Skeletal muscle cell (primary cell): ENCODE results near the gene GNRHR.
"Not testable (repeated sequence)": the region's sequence is repeated elsewhere in the genome, so short reads cannot be mapped to it uniquely, and the experiment has no call there.

Experiments
- DNase-seq: peaks from one replicate; pipeline ENCODE4 v3.0.0-alpha.2; 2010; ENCODE audit warnings: low read depth
- H3K4me3 ChIP-seq: 2 replicates; pipeline ENCODE4 v1.5.1; 2011; ENCODE audit warnings: low read depth, mild to moderate bottlenecking, control low read depth, low read length, moderate library complexity

The GNRHR gene

DNA sequence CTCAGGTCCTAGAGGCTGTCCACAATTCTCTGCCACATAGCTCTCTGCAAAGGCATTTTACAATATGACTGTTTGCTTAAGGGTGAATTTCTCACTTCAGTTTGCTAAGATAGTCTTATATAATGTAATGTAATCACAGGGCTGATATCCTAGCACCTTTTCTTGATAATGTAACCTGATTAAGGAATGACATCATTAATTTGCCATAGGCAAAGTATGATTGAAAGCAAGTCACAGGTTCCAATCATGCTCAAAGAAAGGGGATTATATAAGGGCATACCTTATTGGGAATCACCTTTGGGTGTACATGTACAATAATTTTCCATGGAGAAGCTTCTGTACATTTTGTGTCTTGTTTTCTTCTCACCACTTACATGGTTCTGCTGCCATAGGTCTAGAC lies 18.9 kb downstream of the GNRHR start:
- H3K4me3 ChIP-seq, result no peak overlapping the region
- no peak for DNase-seq

DNA sequence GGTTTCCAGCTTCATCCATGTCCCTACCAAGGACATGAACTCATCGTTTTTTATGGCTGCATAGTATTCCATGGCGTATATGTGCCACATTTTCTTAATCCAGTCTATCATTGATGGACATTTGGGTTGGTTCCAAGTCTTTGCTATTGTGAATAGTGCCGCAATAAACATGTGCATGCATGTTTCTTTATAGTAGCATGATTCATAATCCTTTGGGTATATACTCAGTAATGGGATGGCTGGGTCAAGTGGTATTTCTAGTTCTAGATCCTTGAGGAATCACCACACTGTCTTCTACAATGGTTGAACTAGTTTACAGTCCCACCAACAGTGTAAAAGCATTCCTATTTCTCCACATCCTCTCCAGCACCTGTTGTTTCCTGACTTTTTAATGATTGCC lies 23.7 kb downstream of the GNRHR start:
- not testable (repeated sequence) for DNase-seq, H3K4me3 ChIP-seq

DNA sequence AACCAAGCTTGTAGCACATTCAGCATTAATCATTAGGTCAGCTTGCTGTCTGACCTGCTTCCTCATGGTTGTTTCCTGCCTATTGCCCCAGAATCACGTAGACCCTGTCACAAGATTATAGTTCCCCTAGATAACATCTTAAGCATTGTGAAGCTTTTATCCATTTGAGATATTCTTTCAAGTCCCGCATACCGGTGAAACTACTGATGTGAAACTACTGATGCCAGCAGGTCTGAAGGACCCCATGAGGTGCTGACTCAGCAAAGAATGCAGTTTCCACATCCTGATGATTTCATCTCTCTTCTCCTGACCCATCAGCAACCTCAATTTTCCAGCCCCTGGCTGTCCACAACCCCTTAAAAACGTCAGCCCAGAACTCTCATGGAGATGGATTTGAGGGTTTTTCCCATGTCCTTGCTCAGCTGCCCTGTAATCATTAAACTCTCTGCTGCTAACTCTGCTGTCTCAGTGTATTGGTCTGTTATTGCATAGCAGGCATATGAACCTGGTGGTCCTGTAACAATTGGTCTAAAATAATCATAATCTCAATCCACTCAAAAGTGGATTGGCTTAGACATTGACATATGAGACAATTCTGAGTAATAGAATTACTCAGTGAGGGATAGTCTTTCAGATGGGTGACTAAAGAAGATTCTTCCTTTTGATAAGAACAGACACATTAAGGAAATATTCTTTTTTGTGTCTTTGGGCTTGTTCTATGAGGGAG lies 26.9 kb downstream of the GNRHR start:
- H3K4me3 ChIP-seq, result no peak overlapping the region
- peak; percentile 79 for DNase-seq

DNA sequence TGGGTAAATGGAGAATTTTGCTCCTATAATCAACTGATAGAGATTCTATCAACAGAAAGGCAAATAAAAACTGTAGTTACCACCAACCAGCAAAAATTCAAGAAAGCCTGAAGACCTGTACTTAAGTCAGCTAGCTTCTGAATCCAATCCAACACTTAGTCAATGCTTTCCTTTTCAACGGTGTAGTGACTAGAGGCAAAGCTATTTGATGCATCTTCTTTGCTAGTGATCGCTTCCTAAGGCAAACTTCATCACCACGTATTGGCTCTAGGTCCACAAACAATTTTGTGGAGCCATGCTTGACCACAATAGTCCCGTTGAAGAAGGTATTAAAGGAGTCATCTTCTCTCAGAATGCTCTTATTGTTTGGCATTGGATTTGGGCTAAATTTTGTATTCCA lies 28.2 kb downstream of the GNRHR start:
- DNase-seq, result peak; percentile 61
- H3K4me3 ChIP-seq, result no peak overlapping the region

DNA sequence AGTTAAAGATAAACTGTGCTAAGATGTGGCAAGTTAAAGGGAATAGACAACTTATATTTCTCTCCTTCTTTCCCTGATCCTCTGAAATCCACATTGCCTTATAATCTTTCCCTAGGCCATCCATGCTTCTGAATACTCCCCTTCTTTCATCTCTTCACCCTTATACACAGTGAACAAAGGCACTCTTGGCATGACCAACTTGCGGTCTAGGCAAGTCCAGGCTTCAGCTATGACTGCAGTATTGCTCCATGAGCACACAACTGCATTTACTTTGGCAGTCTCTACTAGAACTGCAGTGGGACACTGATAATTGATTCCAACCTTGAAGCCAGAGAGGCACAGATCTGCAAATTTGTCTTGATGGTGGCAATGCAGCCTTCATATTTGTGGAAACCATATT lies 29.1 kb downstream of the GNRHR start:
- H3K4me3 ChIP-seq, result no peak overlapping the region
- peak; percentile 21 for DNase-seq

DNA sequence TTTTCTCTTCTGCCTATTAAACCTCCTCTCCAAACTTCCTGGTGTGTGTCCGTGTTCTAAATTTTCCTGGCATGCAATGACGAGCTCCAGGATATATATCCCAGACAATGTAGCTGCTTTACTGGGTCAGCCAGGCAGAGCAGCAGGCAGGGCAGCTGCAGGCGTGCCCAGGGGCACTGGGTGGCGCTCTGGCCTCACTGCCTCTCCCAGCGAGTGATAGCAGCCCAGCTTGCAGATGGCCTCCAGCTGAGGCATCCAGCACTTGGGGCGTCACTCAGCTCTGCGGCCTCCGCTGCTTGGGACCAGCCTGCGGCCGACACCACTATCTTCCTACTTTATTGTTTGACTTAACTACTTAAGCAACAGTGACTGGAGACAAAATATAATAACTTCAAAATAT lies 30.2 kb downstream of the GNRHR start:
- DNase-seq, result no peak
- no peak overlapping the region for H3K4me3 ChIP-seq

DNA sequence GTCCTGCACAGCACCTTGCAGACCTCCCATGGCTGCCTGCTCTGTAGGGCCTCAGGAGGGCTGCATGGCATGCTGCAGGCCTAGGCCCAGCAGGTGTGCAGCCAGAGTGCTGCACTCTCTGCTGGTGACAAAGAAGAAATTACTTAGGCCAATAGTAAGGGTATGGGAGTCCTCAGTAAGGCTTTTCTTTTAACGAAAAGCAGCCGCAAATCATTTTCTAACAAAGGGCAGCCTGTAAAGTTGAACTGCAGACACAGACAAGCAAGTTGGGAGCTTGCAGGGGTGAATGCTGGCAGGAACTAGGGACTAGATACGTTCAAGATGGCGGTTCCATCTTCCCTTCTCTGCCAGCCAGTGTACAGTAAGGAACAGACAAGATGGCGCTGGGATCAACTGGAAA lies 30.8 kb downstream of the GNRHR start:
- no peak for DNase-seq
- H3K4me3 ChIP-seq, result no peak overlapping the region

DNA sequence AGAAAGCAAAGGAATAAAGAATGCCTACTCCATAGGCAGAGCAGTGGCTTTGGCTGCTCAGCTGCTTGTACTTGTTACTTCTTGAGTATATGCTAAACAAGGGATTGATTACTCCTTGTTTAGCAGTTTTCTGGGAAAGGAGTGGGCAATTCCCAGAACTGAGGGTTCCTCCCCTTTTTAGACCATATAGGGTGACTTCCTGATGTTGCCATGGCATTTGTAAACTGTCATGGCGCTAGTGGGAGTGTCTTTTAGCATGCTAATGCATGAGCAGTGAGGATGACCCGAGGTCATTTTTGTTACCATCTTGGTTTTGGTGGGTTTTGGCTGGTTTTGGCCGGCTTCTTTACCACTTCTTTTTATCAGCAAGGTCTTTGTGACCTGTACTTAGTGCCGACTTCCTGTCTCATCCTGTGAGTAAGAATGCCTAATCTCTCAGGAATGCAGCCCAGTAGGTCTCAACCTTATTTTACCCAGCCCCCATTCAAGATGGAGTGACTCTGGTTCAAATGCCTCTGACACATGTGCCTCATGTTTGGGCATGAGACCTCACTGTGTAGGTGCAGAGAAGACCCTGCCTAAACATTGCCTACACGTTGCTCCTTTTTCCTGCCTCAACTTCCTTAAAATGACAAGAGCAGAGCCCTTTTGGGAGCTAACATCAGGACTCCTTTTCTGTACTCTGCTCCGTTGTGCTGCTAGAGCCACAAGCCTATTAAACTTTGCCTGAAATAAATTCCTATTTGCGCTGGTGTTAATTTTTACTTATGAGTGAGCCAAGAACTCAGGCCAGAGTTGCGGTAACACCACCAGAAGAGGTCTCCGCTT lies 32.2 kb downstream of the GNRHR start:
- H3K4me3 ChIP-seq, result no peak overlapping the region
- no peak for DNase-seq

DNA sequence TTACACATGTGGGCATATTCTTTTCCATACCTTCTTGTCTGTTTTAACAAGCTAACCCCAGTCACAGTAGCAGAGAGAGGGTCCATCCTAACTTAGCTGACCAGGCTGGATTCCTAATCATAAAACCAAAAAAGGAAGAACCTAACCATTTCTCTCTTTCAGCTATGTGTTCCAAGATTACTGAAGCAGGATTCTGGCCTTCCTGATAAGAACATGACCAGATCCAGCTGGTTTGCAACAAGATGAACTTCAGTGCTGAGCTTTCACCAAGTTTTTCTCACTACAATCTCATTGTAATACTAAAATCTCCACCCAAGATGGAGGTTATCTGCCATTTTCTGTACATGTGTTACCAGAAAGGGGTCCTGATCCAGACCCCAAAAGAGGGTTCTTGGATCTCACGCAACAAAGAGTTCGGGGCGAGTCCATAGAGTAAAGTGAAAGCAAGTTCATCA lies 32.8 kb downstream of the GNRHR start:
- no peak overlapping the region for H3K4me3 ChIP-seq
- DNase-seq, result no peak

DNA sequence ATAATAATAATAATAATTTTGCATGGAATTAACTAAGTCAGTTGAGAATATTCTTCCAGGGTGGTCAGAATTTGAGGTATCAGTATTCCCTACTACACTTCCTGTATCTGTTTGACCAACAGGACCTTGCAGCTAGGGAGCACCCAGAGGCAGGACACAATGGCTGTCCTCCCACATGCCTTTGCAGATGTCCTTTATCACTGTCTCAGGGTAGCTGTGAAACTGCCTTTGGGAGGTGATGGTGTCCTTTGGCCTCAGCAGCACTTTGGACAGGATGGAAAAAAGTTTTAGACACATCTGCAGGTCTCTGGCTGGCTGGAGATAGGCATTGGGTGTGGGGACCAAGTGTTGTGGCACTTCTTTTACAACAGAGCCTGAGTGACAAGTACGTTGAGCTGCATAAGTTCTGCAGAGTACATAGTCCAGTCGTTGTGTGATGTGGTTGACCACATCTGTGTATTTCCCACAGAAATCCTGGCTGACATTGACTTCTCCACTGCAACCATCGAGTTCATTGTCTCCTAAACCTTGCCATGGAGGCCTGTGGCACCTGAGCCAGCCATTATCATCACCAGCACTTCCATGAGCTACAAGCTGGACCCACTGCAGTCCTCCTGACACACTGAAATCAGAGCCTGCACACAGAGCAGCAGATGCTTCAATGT lies 34.1 kb downstream of the GNRHR start:
- DNase-seq, result no peak
- H3K4me3 ChIP-seq, result no peak overlapping the region

DNA sequence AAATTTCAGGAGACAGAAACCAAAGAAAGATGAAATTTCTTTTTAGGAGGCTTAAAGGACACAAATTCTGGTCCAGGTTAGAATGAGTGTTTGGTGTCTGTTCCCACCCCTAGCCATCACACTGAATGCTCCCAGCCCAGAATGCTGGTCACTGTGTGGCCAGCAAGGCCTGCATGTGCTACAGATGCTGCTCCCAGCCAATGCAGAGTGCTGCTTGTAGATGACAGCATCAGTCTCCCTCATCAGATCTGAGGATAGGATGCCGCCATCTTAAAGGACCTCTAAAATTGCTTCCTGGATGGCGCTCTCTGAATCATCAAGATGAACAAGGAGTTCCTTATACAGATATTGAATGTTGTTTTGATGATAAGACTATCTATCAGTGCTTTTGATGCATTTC lies 35.3 kb downstream of the GNRHR start:
- DNase-seq, result no peak
- no peak overlapping the region for H3K4me3 ChIP-seq

DNA sequence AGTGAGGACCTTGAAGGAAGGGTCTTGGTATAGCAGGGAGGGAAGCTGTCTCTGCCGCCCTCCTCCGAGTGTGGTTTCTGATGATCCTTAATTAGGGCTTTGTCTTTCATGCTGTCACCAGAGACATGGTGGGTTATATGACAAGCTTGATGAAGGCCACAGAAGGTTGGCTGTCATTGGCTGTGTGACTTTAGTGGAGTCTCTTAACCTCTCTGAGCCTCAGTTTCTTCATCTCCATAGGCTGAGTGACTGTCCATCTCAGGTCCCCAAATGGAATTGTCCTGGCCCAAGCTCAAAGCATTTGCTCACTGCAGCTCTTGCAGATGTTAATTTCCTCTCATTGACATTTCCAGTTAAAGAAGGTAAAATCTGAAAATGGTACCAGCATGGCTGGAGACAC lies 36.6 kb downstream of the GNRHR start:
- no peak overlapping the region for H3K4me3 ChIP-seq

DNA sequence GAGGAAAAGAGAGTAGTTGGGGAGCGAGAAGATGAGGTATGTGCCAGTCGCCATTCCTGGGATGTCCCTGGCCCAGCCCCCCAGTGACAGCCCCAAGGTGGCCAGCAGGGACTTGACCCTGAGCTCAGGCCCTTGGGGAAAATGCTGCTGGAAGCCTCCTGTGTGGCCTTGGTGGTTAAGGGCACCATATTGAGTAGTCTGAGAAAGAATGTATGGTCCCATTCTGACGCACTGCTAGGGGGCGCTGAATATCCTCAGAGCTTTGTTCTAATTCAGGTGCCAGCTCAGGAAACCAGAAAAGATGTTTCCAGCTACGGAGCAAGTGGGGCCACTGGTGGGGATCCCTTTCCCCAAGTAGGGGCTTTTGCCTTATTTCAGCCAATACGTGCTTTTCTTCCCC lies 39.2 kb downstream of the GNRHR start:
- no peak overlapping the region for H3K4me3 ChIP-seq
- DNase-seq, result no peak

More for the DNA sequence above, 36.6 kb downstream of the GNRHR start:
- DNase-seq, result no peak

DNA sequence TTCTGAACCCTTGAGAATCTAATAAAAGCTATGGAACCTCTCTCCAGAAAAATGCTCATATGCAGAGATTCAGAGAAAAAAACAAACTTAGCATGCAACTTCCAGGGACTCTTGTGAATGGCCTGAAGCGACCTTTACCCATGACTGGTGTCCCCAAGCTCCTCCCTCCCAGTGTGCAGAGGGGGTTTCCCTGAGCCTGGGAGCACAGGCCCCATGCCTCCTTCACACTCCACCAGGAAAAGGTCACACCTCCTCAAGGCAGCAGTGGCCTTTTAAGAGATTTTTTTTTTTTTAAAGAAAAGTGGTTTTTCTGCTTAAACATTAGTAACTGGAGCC lies 40.0 kb downstream of the GNRHR start:
- no peak overlapping the region for H3K4me3 ChIP-seq
- no peak for DNase-seq

DNA sequence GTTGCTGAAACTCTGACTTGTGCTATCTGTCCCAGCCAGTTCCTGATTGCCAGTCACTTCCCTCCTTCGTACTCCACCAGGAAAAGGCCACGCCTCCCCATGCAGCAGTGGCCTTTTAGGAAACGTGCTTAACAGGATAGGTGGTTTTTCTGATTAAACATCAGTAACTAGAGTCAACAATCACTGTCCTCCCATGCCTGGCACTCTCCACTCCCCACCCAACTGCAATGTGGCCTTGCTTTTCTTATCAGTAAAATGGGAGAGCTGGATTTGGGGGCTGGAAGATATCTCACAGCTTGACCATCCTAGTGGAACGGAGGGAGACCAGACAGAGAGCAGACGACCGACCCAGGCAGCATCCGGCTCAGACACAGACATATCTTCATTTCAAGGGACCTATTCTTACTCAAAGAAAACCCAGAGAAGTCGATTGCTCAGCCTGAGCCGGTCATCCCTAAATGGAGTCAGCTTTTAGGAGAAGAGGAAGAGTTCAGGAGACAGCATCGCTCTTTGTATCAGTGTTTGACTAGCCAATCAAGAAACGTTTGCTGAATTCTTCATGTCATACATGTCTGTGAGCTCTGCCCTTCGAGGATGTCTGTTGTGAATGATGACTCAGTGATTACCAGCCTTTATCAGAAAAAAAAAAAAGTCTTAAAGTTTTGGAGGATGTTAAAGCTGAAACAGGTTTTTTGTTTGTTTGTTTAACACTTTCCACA lies 40.5 kb downstream of the GNRHR start:
- DNase-seq, result peak; percentile 13
- no peak overlapping the region for H3K4me3 ChIP-seq

DNA sequence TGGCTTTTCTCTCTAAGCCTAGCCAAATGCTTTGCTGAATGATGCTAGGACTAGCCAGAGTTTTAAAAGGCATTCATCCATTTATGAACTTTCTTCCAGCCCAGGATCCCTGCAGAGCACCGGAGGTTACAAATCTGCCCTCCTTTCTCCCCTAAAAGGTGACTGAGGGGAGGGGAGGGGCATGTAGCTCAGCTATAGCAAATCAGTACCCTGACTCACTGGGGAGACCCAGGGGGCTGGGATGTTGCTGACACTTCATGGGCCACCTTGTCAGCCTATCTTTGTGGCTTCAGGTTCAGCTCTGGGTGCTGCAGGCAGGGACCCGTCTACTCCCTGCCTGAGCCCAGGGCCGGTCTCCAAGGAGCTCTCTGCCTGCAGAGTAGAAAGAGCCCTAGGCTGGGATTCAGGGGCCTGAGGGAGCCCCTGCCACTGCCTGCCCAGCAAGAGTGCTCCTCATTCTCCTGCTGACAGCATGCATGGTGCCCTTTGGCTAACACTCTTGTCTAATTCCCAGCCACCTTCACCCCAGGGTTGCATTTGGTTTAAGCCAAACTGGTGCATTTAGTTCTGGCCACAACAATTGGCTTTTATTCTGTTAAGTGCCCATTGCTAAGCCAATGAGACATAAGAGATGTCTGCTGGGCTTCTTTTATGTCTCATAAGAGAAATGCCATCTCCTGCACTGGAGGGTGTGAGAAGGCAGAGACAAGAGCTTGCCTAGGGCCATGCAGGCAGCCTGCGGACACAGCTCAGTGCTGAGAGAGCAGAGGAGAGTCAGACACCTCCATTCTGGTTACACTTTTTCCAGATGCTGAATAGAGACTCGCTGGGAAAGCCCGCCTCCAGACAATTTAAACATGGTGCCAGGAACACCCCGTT lies 41.3 kb downstream of the GNRHR start:
- no peak for DNase-seq
- H3K4me3 ChIP-seq, result no peak overlapping the region

DNA sequence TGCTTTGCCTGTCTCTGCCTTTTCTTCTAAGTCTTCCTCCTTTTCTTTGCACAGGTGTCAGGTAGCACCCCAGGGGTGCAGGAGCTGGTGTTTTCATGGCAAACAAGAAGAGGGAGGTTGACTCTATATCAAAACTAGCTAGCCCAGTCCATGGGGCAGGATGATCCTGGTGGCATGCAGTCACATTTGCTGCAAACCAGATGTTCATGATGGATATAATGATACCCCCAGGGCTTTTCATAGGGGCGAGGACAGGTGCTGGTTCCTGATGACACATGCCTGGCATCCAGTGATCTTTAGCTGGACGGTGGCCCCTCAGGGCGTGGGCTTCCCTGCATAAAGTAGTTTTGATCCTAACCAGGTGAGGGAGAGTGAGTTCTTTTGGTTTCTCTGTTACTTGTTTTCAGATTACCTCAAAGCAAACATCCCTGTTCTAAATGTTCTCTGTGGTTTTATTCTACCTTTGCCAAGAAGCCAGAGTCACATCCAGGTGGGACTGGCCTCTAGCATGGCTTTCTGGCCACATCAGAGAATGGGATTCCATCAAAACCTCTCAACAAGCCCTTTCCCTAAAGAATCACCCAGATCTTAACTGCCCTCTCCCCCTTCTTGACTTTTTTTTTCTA lies 42.1 kb downstream of the GNRHR start:
- no peak for DNase-seq
- no peak overlapping the region for H3K4me3 ChIP-seq

DNA sequence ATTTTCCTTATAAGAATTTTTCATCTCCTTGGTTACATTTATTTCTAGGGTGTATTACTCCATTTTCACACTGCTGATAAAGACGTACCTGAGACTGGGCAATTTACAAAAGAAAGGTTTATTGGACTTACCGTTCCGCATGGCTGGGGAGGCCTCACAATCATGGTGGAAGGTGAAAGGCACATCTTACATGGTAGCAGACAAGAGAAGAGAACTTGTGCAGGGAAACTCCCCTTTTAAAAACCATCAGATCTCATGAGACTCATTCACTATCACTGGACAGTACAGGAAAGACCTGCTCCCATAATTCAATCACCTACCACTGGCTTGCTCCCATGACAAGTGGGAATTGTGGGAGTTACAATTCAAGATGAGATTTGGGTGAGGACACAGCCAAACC lies 47.5 kb downstream of the GNRHR start:
- DNase-seq, H3K4me3 ChIP-seq: not testable (repeated sequence)

DNA sequence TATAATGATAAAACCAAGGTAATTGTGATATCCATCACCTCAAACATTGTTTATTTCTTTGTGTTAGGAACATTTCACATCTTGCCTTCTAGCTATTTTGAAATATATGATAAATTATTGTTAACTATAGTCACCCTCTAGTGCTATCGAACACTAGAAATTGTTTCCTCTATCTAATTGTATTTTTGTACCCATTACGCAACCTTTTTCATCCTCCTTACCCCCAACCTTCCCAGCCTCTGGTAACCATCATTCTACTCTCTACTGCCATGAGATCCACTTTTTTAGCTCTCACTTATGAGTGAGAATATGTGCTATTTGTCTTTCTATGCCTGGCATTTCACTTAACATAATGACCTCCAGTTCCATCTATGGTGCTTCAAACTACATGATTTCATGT lies 49.3 kb downstream of the GNRHR start:
- DNase-seq, result no peak

More for the DNA sequence above, 49.3 kb downstream of the GNRHR start:
- no peak overlapping the region for H3K4me3 ChIP-seq
